GM21528 (cell line): ENCODE results near the gene PDE6A.

Source experiments
- ATAC-seq: cut with Tn5 transposase; IDR thresholded peaks from one replicate; pipeline ENCODE4 v1.9.1; 2021; ENCODE audit warnings: mild to moderate bottlenecking, moderate library complexity; ENCODE audit not compliant: unreplicated experiment, low FRiP score

The PDE6A gene

GRCh38 chr5:149930749-149931574, 13.6 kb downstream of the PDE6A start:
- ATAC-seq: no peak

- ATAC-seq: no peak
These were observed 14.4 kb downstream of the PDE6A start for GRCh38 chr5:149930043-149930748.

GRCh38 chr5:149924486-149924885, 20.1 kb downstream of the PDE6A start:
- ATAC-seq: no peak

GRCh38 chr5:149922950-149923349, 21.6 kb downstream of the PDE6A start:
- no peak for ATAC-seq

GRCh38 chr5:149921597-149921996, 23.0 kb downstream of the PDE6A start:
- no peak for ATAC-seq

GRCh38 chr5:149917073-149917676, 27.4 kb downstream of the PDE6A start:
- ATAC-seq: no peak

- ATAC-seq: no peak
These were observed 28.1 kb downstream of the PDE6A start for GRCh38 chr5:149916334-149917072.

GRCh38 chr5:149915392-149916260, 29.0 kb downstream of the PDE6A start:
- ATAC-seq: no peak

- ATAC-seq: no peak
These were observed 30.9 kb downstream of the PDE6A start for GRCh38 chr5:149913436-149914419.

GRCh38 chr5:149912226-149912871, 32.2 kb downstream of the PDE6A start:
- ATAC-seq: no peak

GRCh38 chr5:149911031-149911430, 33.6 kb downstream of the PDE6A start:
- no peak for ATAC-seq

GRCh38 chr5:149907828-149908227, 36.8 kb downstream of the PDE6A start:
- no peak for ATAC-seq

GRCh38 chr5:149904977-149905376, 39.6 kb downstream of the PDE6A start:
- ATAC-seq: no peak

GRCh38 chr5:149904293-149904886, 40.2 kb downstream of the PDE6A start:
- no peak for ATAC-seq

- ATAC-seq: no peak
These were observed 41.2 kb downstream of the PDE6A start for GRCh38 chr5:149903404-149903803.

GRCh38 chr5:149902177-149902576, 42.4 kb downstream of the PDE6A start:
- no peak for ATAC-seq

GRCh38 chr5:149901511-149901910, 43.1 kb downstream of the PDE6A start:
- ATAC-seq: no peak

- ATAC-seq: no peak
These were observed 44.2 kb downstream of the PDE6A start for GRCh38 chr5:149900390-149900789.
